H1 (cell line): ENCODE measurements around the gene MAPK8IP1. TPM values are rescaled to one million over a fixed set of nuclear protein-coding genes. Genes with fewer than 3 reads are reported as not detected.

Experiments
- CTCF ChIA-PET: fragments of 300-600 bp; sonication (Branson Sonifier 250); formaldehyde crosslinking; loops from one replicate; lab custom pipeline; 2021; ENCODE audit not compliant: partially characterized antibody; lab: Charles Lee
- POLR2A ChIA-PET: fragments of 300-600 bp; sonication (Branson Sonifier 250); formaldehyde crosslinking; loops from one replicate; lab custom pipeline; 2021; ENCODE audit warnings: inconsistent platforms; ENCODE audit not compliant: partially characterized antibody; lab: Charles Lee
- DNase-seq, 2 experiments: peaks; one replicate each; pipeline versions ENCODE4 v3.0.0 to v3.0.0-alpha.2; 2010 to 2022; ENCODE audit warnings: low spot score in 2 of 2, low read depth in 1 of 2, mixed read lengths in 1 of 2
- FAIRE-seq: peaks from 2 replicates; lab custom pipeline; 2011; peaks lifted over from hg19 to GRCh38; lab: Jason Lieb, UNC
- H2AFZ ChIP-seq: 2 replicates; pipeline ENCODE4 v1.8.1; 2012; ENCODE audit warnings: low read length, inconsistent platforms
- H2AK5ac ChIP-seq: 2 replicates; pipeline ENCODE4 v1.6.1; 2013; ENCODE audit warnings: low read depth, low read length
- H2BK120ac ChIP-seq: replicated peaks from 2 replicates; pipeline ENCODE3; 2013; ENCODE audit warnings: low read depth, low read length, inconsistent platforms
- H2BK12ac ChIP-seq: 2 replicates; pipeline ENCODE4 v1.6.1; 2013; ENCODE audit warnings: low read depth, low read length
- H2BK15ac ChIP-seq: 2 replicates; pipeline ENCODE4 v1.6.1; 2013; ENCODE audit warnings: low read length
- H2BK20ac ChIP-seq: 2 replicates; pipeline ENCODE4 v1.6.1; 2013; ENCODE audit warnings: low read length
- H2BK5ac ChIP-seq: 2 replicates; pipeline ENCODE4 v1.6.1; 2013; ENCODE audit warnings: low read depth, low read length
- H3K14ac ChIP-seq: 2 replicates; pipeline ENCODE4 v1.6.1; 2013; ENCODE audit warnings: inconsistent platforms; ENCODE audit not compliant: insufficient read length
- H3K18ac ChIP-seq: 2 replicates; pipeline ENCODE4 v1.6.1; 2013; ENCODE audit warnings: low read length; ENCODE audit errors: extremely low read depth
- H3K23ac ChIP-seq: 2 replicates; pipeline ENCODE4 v1.6.1; 2013; ENCODE audit warnings: inconsistent platforms; ENCODE audit not compliant: insufficient read length
- H3K23me2 ChIP-seq: 2 replicates; pipeline ENCODE4 v1.6.1; 2013; ENCODE audit warnings: low read depth, low read length
- H3K27ac ChIP-seq: 2 replicates; pipeline ENCODE4 v1.6.1; 2011; ENCODE audit warnings: low read depth, low read length, inconsistent platforms
- H3K27me3 ChIP-seq, 4 experiments: replicated peaks in 1 of 4; 1 replicate in 1 of 4; 2 replicates in 3 of 4; pipeline versions ENCODE4 v1.6.1 to v1.8.1; 2011 to 2013; ENCODE audit warnings: low read length in 3 of 4, mild to moderate bottlenecking in 3 of 4, inconsistent platforms in 2 of 4, mixed read lengths in 2 of 4, moderate library complexity in 1 of 4; ENCODE audit not compliant: control insufficient read depth in 3 of 4, insufficient read depth in 3 of 4; ENCODE audit errors: extremely low read depth in 1 of 4
- H3K36me3 ChIP-seq, 4 experiments: 2 replicates each; pipeline versions ENCODE4 v1.6.1 to v1.8.1; 2011 to 2013; ENCODE audit warnings: mild to moderate bottlenecking in 4 of 4, low read length in 3 of 4, moderate library complexity in 2 of 4, control low read depth in 1 of 4, inconsistent platforms in 1 of 4; ENCODE audit not compliant: insufficient read depth in 4 of 4, control insufficient read depth in 2 of 4
- H3K4ac ChIP-seq: replicated peaks from 2 replicates; pipeline ENCODE3; 2013; ENCODE audit warnings: low read length, low read depth, mixed read lengths, inconsistent platforms; ENCODE audit not compliant: insufficient read length
- H3K4me1 ChIP-seq, 4 experiments: replicated peaks in 1 of 4; 1 replicate in 1 of 4; 2 replicates in 3 of 4; pipeline versions ENCODE4 v1.6.1 to v1.8.1; 2011 to 2013; ENCODE audit warnings: low read length in 3 of 4, inconsistent platforms in 2 of 4, mixed read lengths in 1 of 4; ENCODE audit not compliant: insufficient read depth in 4 of 4, control insufficient read depth in 3 of 4
- H3K4me2 ChIP-seq, 2 experiments: 2 replicates each; pipeline versions ENCODE4 v1.6.1 to v1.8.1; 2011 to 2013; ENCODE audit warnings: low read depth in 2 of 2, low read length in 2 of 2, control low read depth in 1 of 2, inconsistent platforms in 1 of 2, mild to moderate bottlenecking in 1 of 2; ENCODE audit not compliant: insufficient read depth in 1 of 2
- H3K4me3 ChIP-seq, 4 experiments: fragments of 200-600, 300-600 bp in 1 of 4; sonication (generic), shearing (Covaris generic), sonication (Bioruptor Twin) in 1 of 4; 2 replicates each; pipeline versions ENCODE4 v1.5.1 to v1.8.1; 2011 to 2016; ENCODE audit warnings: low read length in 4 of 4, low read depth in 3 of 4, control low read depth in 2 of 4, inconsistent platforms in 2 of 4, mild to moderate bottlenecking in 2 of 4, mixed read lengths in 1 of 4, moderate library complexity in 1 of 4; ENCODE audit not compliant: insufficient read depth in 2 of 4; ENCODE audit errors: extremely low read depth in 1 of 4
- H3K56ac ChIP-seq: replicated peaks from 2 replicates; pipeline ENCODE3; 2013; ENCODE audit warnings: low read depth, mild to moderate bottlenecking, mixed read lengths, low read length, inconsistent platforms; ENCODE audit not compliant: insufficient read length
- H3K79me1 ChIP-seq: 2 replicates; pipeline ENCODE4 v1.6.1; 2013; ENCODE audit warnings: low read depth, low read length, control low read depth
- H3K79me2 ChIP-seq, 2 experiments: 2 replicates each; pipeline versions ENCODE4 v1.6.1 to v1.8.1; 2012 to 2013; ENCODE audit warnings: low read length in 2 of 2, mild to moderate bottlenecking in 2 of 2, inconsistent platforms in 1 of 2; ENCODE audit not compliant: insufficient read depth in 2 of 2, control insufficient read depth in 1 of 2
- H3K9ac ChIP-seq, 4 experiments: replicated peaks in 1 of 4; 1 replicate in 1 of 4; 2 replicates in 3 of 4; pipeline versions ENCODE4 v1.6.1 to v1.8.1; 2011 to 2013; ENCODE audit warnings: low read depth in 3 of 4, low read length in 3 of 4, control low read depth in 2 of 4, mild to moderate bottlenecking in 2 of 4, moderate library complexity in 2 of 4, inconsistent platforms in 1 of 4; ENCODE audit errors: extremely low read depth in 1 of 4
- H3K9me3 ChIP-seq, 2 experiments: 2 replicates each; pipeline versions ENCODE4 v1.6.1 to v1.8.1; 2012 to 2013; ENCODE audit warnings: mild to moderate bottlenecking in 2 of 2, moderate library complexity in 2 of 2, control low read depth in 1 of 2, inconsistent platforms in 1 of 2, low read depth in 1 of 2, low read length in 1 of 2, mixed read lengths in 1 of 2; ENCODE audit not compliant: insufficient read depth in 2 of 2
- H4K20me1 ChIP-seq, 2 experiments: replicated peaks in 1 of 2; 2 replicates each; pipeline versions ENCODE3 to v1.8.1; 2011 to 2013; ENCODE audit warnings: inconsistent platforms in 2 of 2, low read length in 2 of 2, mild to moderate bottlenecking in 1 of 2; ENCODE audit not compliant: insufficient read depth in 2 of 2, control insufficient read depth in 1 of 2
- H4K5ac ChIP-seq: 2 replicates; pipeline ENCODE4 v1.6.1; 2013; ENCODE audit warnings: low read length, low read depth, mixed read lengths, inconsistent platforms; ENCODE audit not compliant: insufficient read length
- H4K8ac ChIP-seq: 2 replicates; pipeline ENCODE4 v1.8.0; 2013; ENCODE audit warnings: mild to moderate bottlenecking, moderate library complexity, low read length, inconsistent platforms; ENCODE audit not compliant: insufficient read depth; ENCODE audit errors: extremely low read depth
- H4K91ac ChIP-seq: replicated peaks from 2 replicates; pipeline ENCODE3; 2013; ENCODE audit warnings: low read length, mixed read lengths, inconsistent platforms; ENCODE audit not compliant: insufficient read length
- FOSL1 ChIP-seq: IDR thresholded peaks from 2 replicates; pipeline ENCODE4 v1.6.1; 2011; ENCODE audit warnings: mild to moderate bottlenecking, low read depth, low read length, moderate library complexity; ENCODE audit not compliant: insufficient read depth
- POU5F1 ChIP-seq: IDR thresholded peaks from 2 replicates; pipeline ENCODE4 v1.6.1; 2011; ENCODE audit warnings: low read depth, mild to moderate bottlenecking, low read length, moderate library complexity
- SP2 ChIP-seq: IDR thresholded peaks from 2 replicates; pipeline ENCODE4 v1.6.1; 2012; ENCODE audit warnings: mild to moderate bottlenecking, low read length, inconsistent platforms
- TCF12 ChIP-seq: IDR thresholded peaks from 2 replicates; pipeline ENCODE4 v1.6.1; 2011; ENCODE audit warnings: low read depth, mild to moderate bottlenecking, low read length
- WGBS, 2 experiments: shearing (Covaris generic) in 1 of 2; methylation state at CpG; one replicate each; pipeline versions ENCODE4 v1.1.6 to v1.1.7; 2013 to 2015; ENCODE audit warnings: low lambda C conversion rate in 2 of 2, mixed read lengths in 2 of 2, inconsistent platforms in 1 of 2, low coverage in 1 of 2, missing lambda C conversion rate in 1 of 2; ENCODE audit not compliant: insufficient replicate concordance in 2 of 2, insufficient coverage in 1 of 2, insufficient read length in 1 of 2; ENCODE audit errors: extremely low coverage in 1 of 2, missing lambda C conversion rate in 1 of 2; 5-methylcytosine and 5-hydroxymethylcytosine counted together
- polyA plus RNA-seq, 7 experiments: library from polyadenylated mRNA; depleted of rRNA in 3 of 7; stranded (reverse) in 5 of 7; unstranded in 2 of 7; fragments of >200 nt in 5 of 7; fragments of 200-250 nt in 2 of 7; gene quantifications; 1 replicate in 5 of 7; 2 replicates in 1 of 7; 4 replicates in 1 of 7; pipeline versions ENCODE4 v1.2.1 to v1.2.3, GENCODE V29; 2011 to 2013; ENCODE audit warnings: missing spikeins in 2 of 7, mixed read lengths in 2 of 7
- total RNA-seq: library from RNA; stranded (reverse); fragmentation: NEBNext Ultra II Directional; extraction: Animal tissue kit (Norgen Biotek cat#: 25700); gene quantifications from 2 replicates; pipeline ENCODE4 v1.2.1, GENCODE V29; 2021

Gene MAPK8IP1
- total and polyA plus RNA-seq, 2 of the 8 experiments (the other 6 are each of a cell fraction or from before 2014, with no cell fraction given), result 32.4 to 40.1 TPM

DNA sequence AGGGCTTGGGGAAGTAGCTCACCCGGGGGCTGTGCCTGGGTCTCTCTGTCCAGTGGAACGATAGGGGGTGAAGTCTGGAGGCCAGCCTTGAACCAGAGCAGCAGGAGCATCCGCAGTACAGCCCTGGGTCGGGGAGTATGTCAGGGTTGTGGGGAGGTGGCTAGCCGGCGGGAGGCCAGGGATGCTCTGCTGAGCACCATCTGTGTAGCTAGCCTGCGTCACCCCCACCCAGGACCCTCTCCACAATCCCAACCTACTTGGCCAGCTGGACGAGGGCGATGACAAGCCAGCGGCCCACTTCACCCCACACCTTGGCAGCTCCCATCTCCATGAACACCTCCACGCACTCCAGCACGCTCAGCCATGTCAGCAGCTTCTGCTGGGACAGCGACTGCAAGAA, 30.0 kb downstream of the MAPK8IP1 start:
- Histone ChIP-seq H3K4me3 (no peak overlapping the region), H3K18ac (no peak overlapping the region), H2BK20ac (no peak overlapping the region), H3K14ac (no peak overlapping the region), H2AFZ (no peak overlapping the region), H3K23me2 (peaks cover 10% of the 10 kb centered on the region), H3K79me1 (peaks cover 8% of the 10 kb centered on the region; the same call in 1 of the 2 replicates), H3K4ac (no peak overlapping the region), H2AK5ac (no peak overlapping the region), H3K23ac (no peak overlapping the region), H3K4me1 (peaks cover 3 to 17% (median 8%) of the 10 kb centered on the region in 4 experiments), H3K36me3 (peaks cover 3 to 21% (median 15%) of the 10 kb centered on the region in 4 experiments; a peak in 7 of 8 replicates), H2BK15ac (no peak overlapping the region), H3K9ac (no peak overlapping the region), H2BK120ac (no peak overlapping the region), H3K27ac (no peak overlapping the region)
- no peak for FAIRE-seq
- TF ChIP-seq POU5F1 (no peak), SP2 (no peak), FOSL1 (no peak), TCF12 (no peak)
- TF ChIP-seq, all 59 proteins: peak for 0
- Histone ChIP-seq H3K9me3 (no peaks in the 10 kb centered on the region), H3K27me3 (no peaks in the 10 kb centered on the region), H3K56ac (no peak overlapping the region), H4K5ac (no peak overlapping the region), H2BK5ac (no peak overlapping the region), H2BK12ac (no peak overlapping the region), H3K4me2 (no peak overlapping the region), H4K8ac (no peak overlapping the region), H4K20me1 (peaks cover 4 to 20% of the 10 kb centered on the region in 2 experiments), H3K79me2 (peaks cover 0 to 6% of the 10 kb centered on the region in 2 experiments; a peak in 1 of 4 replicates), H4K91ac (no peak overlapping the region)
- ChIA-PET CTCF (interaction anchor here (2.3 to 4.7 kb wide), 3 partner anchors 42 to 72 kb away, joined by 5 to 33 read pairs (median 14); no protein-coding TSS in a partner anchor), POLR2A (interaction anchor here (0.7 to 5.4 kb wide), 7 partner anchors 9 to 80 kb away, joined by 3 to 36 read pairs (median 5); partner anchors contain the start of gene FREY1)
- WGBS, 2 experiments, result 87% methylated on average over 13 of the region's 13 CpGs; no CpG with 5 or more reads in 1 of the 2 experiments
- DNase-seq, result no peak
